ENCODE data around the gene ALDOB.

Gene ALDOB

DNA sequence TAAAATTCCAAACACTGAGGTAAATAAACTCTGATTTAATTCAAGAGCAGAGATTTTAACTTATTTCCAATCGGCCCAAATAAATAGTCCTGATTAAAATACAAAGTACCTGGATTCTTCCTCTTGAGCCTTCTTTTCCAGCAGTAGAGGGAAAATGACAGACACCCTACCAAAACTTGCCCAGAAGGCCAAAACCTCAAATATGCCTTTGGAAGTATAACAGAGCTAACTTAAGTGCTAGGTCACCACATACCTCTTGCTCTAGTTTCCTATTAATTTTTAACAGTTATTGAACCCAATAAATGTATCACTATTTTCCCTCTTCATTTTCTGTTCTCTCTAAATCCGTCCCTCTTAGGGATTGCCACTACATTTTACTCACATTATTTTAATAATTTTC lies 52.2 kb downstream of the ALDOB start:
- no peak for DNase-seq (ENCODE audit: low read depth)

DNA sequence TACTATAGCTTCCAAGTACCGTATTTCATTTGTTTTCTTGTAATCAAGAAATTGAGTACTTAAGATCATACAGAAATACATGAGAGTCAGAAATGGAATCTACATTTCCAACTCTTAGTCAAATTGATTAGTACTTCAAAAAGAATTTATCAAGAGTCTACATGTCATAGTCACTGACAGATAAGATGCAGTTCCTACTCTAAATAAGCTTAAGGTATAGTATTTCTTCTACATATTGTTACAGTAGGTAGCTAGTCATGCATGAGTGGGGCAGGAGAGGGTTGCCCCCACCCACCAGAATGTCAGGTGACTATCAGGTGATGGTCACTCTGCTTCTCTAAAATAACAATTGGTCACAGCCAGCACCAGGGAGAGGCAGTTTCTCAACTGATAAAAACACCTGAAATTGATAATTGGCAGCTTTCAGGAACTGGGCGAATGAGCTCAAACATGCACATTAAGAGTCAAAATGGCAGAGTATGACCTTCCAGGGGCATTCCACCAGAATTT lies 53.7 kb downstream of the ALDOB start:
- DNase-seq (ENCODE audit: low read depth): no peak

DNA sequence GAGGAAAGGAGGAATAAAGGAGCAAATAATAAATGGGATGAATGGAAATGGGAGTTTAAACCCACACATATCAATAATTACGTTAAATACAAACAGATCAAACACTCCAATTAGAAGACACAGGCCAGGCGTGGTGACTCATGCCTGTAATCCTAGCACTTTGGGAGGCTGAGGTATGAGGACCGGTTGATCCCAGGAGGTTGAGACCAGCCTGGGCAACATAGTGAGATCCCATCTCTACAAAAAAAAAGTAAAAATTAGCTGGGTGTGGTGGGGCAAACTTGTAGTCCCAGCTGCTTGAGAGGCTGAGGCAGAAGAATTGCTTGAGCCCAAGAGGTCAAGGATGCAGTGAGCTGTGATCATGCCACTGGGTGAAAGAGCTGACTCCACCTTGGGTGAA lies 54.5 kb downstream of the ALDOB start:
- no peak for DNase-seq (ENCODE audit: low read depth)

DNA sequence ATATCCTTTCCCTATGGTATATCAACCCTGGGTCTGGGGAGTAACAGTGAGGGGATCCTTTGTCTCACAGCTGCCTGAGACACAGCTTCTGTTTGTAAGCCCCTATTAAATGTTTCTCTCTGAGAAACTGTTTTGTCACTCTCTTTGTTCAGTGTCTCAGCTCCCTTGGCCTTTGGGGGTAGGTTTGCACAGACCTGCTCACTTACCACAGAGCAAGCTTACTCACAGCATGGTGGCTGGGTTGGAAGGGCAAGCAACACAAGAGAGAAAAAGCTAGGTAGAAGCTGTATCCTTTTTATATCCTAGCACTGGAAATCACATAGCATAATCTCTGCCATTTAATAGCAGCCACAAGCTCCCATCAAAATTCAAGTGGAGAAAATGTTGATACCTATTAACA lies 55.3 kb downstream of the ALDOB start:
- no peak for DNase-seq (ENCODE audit: low read depth)

DNA sequence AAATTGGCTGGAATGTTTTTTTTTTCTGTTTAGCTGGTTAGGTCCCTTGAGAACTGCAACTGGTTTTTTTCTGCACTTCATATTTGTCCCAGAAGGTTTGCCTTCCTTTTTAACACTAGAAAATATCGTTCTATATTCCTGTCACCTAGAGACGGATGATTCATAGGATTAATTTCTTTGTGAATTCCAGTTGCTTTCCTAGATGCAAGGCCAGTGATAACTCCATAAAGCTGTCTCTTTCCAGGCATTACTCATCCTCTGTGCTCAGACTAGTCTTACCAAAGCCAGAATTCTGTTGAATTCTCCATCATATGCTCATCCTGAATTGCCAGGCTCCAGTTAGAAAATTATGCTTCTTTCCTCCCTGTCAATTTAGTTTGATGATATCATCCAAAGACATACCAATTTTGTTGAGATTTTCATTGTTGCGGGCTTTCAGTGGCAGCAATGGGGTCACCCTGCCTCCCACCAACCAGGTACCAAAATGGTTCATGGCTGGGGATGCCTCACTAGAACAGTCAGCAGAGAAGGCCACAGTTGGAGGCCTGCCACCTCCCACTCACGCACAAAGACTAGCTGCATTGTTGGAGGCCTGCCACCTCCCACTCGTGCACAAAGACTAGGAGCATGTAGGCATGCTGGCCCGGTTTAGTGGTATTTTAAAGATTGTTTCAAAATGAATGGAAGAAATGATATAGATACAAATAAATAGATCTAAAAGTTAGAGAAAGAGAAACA lies 59.3 kb downstream of the ALDOB start:
- DNase-seq (ENCODE audit: low read depth): no peak

DNA sequence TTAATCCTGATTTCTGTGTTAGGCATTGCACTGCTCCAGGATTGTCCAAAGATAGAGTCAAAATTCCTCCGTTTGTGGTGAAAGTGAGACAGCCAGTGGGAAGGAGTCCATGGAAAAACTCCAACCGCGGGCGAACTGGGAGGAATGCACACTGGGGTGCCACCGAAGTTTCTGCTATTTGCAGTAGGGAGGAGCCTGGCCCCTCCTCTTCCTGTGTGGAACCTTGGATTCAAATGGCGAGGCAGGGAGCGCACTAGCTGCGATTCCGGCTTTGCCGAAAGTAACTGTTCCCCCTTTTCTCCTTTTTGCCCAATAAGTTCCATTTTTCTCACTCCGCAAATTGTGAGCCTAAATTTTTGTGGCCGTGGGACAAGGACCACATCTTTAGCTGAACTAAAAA lies 60.0 kb downstream of the ALDOB start:
- DNase-seq (ENCODE audit: low read depth): no peak

DNA sequence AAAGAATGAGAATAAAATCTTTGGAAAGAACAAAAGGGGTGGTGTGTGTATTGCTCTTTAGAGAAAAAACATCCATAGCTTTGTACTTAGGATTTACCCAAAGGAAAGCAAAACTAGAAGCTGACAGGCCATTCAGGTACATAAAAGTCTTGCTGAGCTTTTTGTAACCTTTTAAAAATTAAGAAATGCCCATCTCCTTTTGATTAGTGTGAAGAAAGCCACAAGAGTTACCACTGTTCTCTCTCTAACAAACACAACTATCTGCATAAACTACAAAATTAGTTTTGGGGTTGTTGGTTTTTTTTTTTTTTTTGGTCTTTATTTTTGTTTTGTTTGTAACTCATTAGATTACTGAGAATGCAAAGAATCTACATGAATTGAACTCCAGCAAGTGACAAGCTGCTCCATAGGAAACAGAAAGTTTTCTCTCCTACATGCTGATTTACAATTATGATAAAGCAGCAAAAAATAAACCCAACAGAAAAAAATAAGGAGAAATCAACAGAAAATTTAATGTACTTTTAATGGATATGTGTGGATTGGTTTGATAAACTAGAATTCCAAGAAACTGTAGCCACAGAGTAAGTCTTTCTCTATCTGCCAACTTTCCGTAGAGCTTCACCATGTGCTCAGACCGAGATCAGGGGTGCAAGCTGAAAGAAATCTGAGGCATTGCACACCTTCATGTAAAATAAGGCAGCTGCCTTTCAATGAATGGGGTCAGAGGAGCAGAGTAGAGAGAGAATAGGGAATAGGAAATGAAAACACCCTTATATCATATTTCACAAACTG lies 63.1 kb downstream of the ALDOB start:
- DNase-seq (ENCODE audit: low read depth): no peak

DNA sequence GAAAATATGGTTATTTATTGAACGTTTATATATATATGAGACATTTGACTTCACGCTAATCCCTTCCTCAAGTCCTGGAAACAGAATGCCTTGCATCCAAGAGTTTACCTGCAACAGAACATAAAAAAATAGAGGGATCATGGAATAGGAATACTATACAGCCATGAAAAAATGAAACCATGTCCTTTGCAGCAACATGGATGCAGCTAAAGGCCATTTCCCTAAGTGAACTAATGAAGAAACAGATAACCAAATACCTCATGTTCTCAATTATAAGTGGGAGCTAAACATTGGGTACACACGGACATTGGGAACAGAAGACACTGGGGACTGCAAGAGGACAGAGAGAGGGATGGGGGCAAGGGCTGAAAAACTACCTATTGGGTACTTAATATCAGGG lies 63.8 kb downstream of the ALDOB start:
- DNase-seq (ENCODE audit: low read depth): no peak

Measured in activated T-helper 1 cell treated with Interleukin-2 at 50 U/mL for 16 hours (primary cell).